MM.1S (cell line): ENCODE data around the gene PSKH1.

Experiments used
- DNase-seq: peaks from one replicate; pipeline ENCODE4 v3.0.0-alpha.2; 2015
- H2AFZ ChIP-seq: fragments of 300-600 bp; sonication (generic); 2 replicates; pipeline ENCODE4 v1.6.0; 2016; ENCODE audit warnings: antibody characterized with exemption, low read length
- H3F3A ChIP-seq: fragments of 300-600 bp; sonication (generic); 2 replicates; pipeline ENCODE4 v1.6.1; 2016; ENCODE audit warnings: mild to moderate bottlenecking, antibody characterized with exemption, low read length, moderate library complexity, mixed read lengths; ENCODE audit not compliant: insufficient read depth
- H3K27ac ChIP-seq: fragments of 300-600 bp; sonication (generic); 2 replicates; pipeline ENCODE4 v1.5.1; 2016; ENCODE audit warnings: mild to moderate bottlenecking, low read length
- H3K27me3 ChIP-seq: fragments of 300-600 bp; sonication (generic); replicated peaks from 2 replicates; pipeline ENCODE4 v1.6.0; 2016; ENCODE audit warnings: low read length; ENCODE audit not compliant: insufficient read depth
- H3K36me3 ChIP-seq: fragments of 300-600 bp; sonication (generic); replicated peaks from 2 replicates; pipeline ENCODE4 v1.6.1; 2016; ENCODE audit warnings: mild to moderate bottlenecking, low read length, mixed read lengths; ENCODE audit not compliant: insufficient read depth
- H3K4me1 ChIP-seq: fragments of 300-600 bp; sonication (generic); 2 replicates; pipeline ENCODE4 v1.6.1; 2016; ENCODE audit warnings: low read length, mixed read lengths
- H3K4me2 ChIP-seq: fragments of 300-600 bp; sonication (generic); 2 replicates; pipeline ENCODE4 v1.6.0; 2016; ENCODE audit warnings: low read depth, low read length
- H3K4me3 ChIP-seq: fragments of 300-600 bp; sonication (generic); 2 replicates; pipeline ENCODE4 v1.5.1; 2016; ENCODE audit warnings: low read length, mixed read lengths
- H3K79me2 ChIP-seq: fragments of 300-600 bp; sonication (generic); 2 replicates; pipeline ENCODE4 v1.6.1; 2016; ENCODE audit warnings: mixed run types, low read length, mixed read lengths
- H3K9ac ChIP-seq: fragments of 300-600 bp; sonication (generic); 2 replicates; pipeline ENCODE4 v1.6.1; 2016; ENCODE audit warnings: low read length, mixed read lengths
- H3K9me2 ChIP-seq: fragments of 300-600 bp; sonication (generic); replicated peaks from 2 replicates; pipeline ENCODE4 v1.6.1; 2016; ENCODE audit warnings: mild to moderate bottlenecking, low read length, mixed read lengths; ENCODE audit not compliant: insufficient read depth
- H3K9me3 ChIP-seq: fragments of 300-600 bp; sonication (generic); replicated peaks from 2 replicates; pipeline ENCODE4 v1.6.1; 2016; ENCODE audit warnings: mild to moderate bottlenecking, low read length, mixed read lengths; ENCODE audit not compliant: insufficient read depth
- H4K20me1 ChIP-seq: fragments of 300-600 bp; sonication (generic); 2 replicates; pipeline ENCODE4 v1.6.1; 2016; ENCODE audit warnings: mild to moderate bottlenecking, low read length, moderate library complexity, mixed read lengths; ENCODE audit not compliant: insufficient read depth
- CTCF ChIP-seq: fragments of 300-600 bp; sonication (generic); IDR thresholded peaks from 2 replicates; pipeline ENCODE4 v1.5.1; 2016; ENCODE audit warnings: antibody characterized with exemption, low read length, mixed read lengths
- EZH2 ChIP-seq: fragments of 300-600 bp; sonication (generic); optimal IDR thresholded peaks from 2 replicates; pipeline ENCODE3; 2017; ENCODE audit warnings: low read depth, mild to moderate bottlenecking, antibody characterized with exemption, low read length, mixed read lengths
- EZH2phosphoT487 ChIP-seq: fragments of 300-600 bp; sonication (generic); IDR thresholded peaks from 2 replicates; pipeline ENCODE4 v1.6.1; 2018; ENCODE audit warnings: antibody characterized with exemption, low read length

PSKH1 gene

GRCh38 chr16:67944690-67945391 lies 51.8 kb downstream of the PSKH1 start:
- H3K9me3 ChIP-seq, result no peaks in the 10 kb centered on the region
- no peaks in the 10 kb centered on the region; the same call in 1 of the 2 replicates for H3K36me3 ChIP-seq

GRCh38 chr16:67945392-67945933 lies 52.4 kb downstream of the PSKH1 start:
- H3K4me3 ChIP-seq, result no peak overlapping the region
- no peak overlapping the region for H3K9ac ChIP-seq
- H3K27ac ChIP-seq, result no peak overlapping the region
- no peaks in the 10 kb centered on the region for H3K9me3 ChIP-seq
- no peaks in the 10 kb centered on the region for H3K9me2 ChIP-seq
- no peak overlapping the region for H2AFZ ChIP-seq
- H4K20me1 ChIP-seq, result no peaks in the 10 kb centered on the region
- no peaks in the 10 kb centered on the region for H3K4me1 ChIP-seq
- no peaks in the 10 kb centered on the region for H3K79me2 ChIP-seq
- H3F3A ChIP-seq, result 0 out of 2 replicates have a peak, but pooled peaks cover 2% of the 10 kb centered on the region
- no peak for DNase-seq
- H3K4me2 ChIP-seq, result no peak overlapping the region
- TF ChIP-seq EZH2 (no peak), EZH2phosphoT487 (no peak), CTCF (no peak)
- H3K27me3 ChIP-seq, result no peaks in the 10 kb centered on the region
- no peaks in the 10 kb centered on the region; the same call in 1 of the 2 replicates for H3K36me3 ChIP-seq

More at GRCh38 chr16:67944690-67945391, 51.8 kb downstream of the PSKH1 start:
- Histone ChIP-seq H4K20me1 (no peaks in the 10 kb centered on the region), H3K4me2 (no peak overlapping the region), H3K4me1 (no peaks in the 10 kb centered on the region), H2AFZ (no peak overlapping the region), H3K27ac (no peak overlapping the region), H3K9me2 (no peaks in the 10 kb centered on the region), H3K79me2 (no peaks in the 10 kb centered on the region), H3F3A (0 out of 2 replicates have a peak, but pooled peaks cover 2% of the 10 kb centered on the region), H3K27me3 (no peaks in the 10 kb centered on the region), H3K9ac (no peak overlapping the region), H3K4me3 (no peak overlapping the region)
- DNase-seq, result no peak
- TF ChIP-seq EZH2 (no peak), CTCF (no peak), EZH2phosphoT487 (no peak)

GRCh38 chr16:67946128-67946569 lies 53.1 kb downstream of the PSKH1 start:
- Histone ChIP-seq H3K27ac (no peak overlapping the region), H2AFZ (no peak overlapping the region), H4K20me1 (no peaks in the 10 kb centered on the region), H3K79me2 (no peaks in the 10 kb centered on the region), H3K9me2 (no peaks in the 10 kb centered on the region), H3K9me3 (no peaks in the 10 kb centered on the region), H3K4me3 (no peak overlapping the region), H3K27me3 (no peaks in the 10 kb centered on the region), H3F3A (0 out of 2 replicates have a peak, but pooled peaks cover 2% of the 10 kb centered on the region), H3K4me2 (no peak overlapping the region), H3K36me3 (no peaks in the 10 kb centered on the region; the same call in 1 of the 2 replicates), H3K4me1 (no peaks in the 10 kb centered on the region), H3K9ac (no peak overlapping the region)
- DNase-seq, result no peak
- TF ChIP-seq EZH2 (no peak), CTCF (no peak), EZH2phosphoT487 (no peak)
